ENCODE results near the gene FARS2.

DNA sequence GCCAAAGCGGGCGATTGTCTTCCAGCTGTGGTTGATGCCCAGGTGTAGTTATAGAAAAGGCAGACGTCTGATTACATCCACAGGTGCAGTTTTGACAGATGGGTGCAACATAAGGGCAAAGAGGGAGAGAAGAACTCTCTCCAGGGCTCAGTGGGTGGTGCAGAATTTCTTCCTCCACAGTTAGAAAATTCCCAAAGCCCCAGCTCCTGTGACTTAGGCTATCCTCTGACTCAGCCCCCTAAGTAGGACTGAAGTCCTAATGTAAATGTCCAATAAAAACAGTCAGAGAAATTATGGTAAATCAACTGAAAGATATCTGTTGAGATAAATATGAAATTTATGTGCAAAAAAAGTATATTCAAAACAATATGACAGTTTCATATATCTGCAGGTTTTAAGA, 32.0 kb upstream of the FARS2 start:
- TF ChIP-seq, protein P1, sequence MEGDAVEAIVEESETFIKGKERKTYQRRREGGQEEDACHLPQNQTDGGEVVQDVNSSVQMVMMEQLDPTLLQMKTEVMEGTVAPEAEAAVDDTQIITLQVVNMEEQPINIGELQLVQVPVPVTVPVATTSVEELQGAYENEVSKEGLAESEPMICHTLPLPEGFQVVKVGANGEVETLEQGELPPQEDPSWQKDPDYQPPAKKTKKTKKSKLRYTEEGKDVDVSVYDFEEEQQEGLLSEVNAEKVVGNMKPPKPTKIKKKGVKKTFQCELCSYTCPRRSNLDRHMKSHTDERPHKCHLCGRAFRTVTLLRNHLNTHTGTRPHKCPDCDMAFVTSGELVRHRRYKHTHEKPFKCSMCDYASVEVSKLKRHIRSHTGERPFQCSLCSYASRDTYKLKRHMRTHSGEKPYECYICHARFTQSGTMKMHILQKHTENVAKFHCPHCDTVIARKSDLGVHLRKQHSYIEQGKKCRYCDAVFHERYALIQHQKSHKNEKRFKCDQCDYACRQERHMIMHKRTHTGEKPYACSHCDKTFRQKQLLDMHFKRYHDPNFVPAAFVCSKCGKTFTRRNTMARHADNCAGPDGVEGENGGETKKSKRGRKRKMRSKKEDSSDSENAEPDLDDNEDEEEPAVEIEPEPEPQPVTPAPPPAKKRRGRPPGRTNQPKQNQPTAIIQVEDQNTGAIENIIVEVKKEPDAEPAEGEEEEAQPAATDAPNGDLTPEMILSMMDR (IDR thresholded peaks at IDR 0.05 in 8 of 11, conservative IDR thresholded peaks at IDR 0.05 in 3 of 11) = no peak
- TF ChIP-seq POLR2AphosphoS5 (IDR thresholded peaks at IDR 0.05) = no peak

Data from spleen (tissue), 7 donors.